ENCODE results near the gene PLSCR4. TPM values are rescaled to one million over a fixed set of nuclear protein-coding genes. Genes with fewer than 3 reads are reported as not detected.
"Not testable (repeated sequence)": the region's sequence is repeated elsewhere in the genome, so short reads cannot be mapped to it uniquely, and the experiment has no call there.

Gene PLSCR4
- polyA plus RNA-seq, 2 donors: 3.3 to 6.1 TPM

DNA sequence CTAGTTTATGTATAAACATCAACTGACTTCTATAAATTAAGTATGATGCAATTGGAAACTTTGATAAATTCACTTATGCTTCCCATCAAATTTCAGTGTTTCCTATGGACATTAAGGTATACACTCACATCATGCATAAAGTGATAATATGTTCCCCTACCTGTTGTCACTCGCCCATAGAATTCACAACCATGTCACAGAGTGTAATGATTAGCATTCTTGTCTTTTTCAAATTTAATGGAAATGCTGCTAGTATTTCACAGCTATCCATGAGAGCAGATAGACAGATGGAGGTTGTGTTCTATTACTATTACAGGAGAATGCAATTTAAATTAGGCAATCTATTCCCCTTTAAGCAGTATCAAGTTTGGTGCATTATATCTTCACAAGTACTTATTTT is 984 bp downstream of the PLSCR4 start:
- Histone ChIP-seq H3K9me3 (ENCODE audit: control insufficient read depth in 2 of 2, insufficient read depth in 1 of 2, low read depth in 1 of 2, low read length in 1 of 2) (no peaks in the 10 kb centered on the region), H3K27ac (ENCODE audit: low read depth in 2 of 2, low read length in 1 of 2) (no peak overlapping the region), H3K4me3 (ENCODE audit: low read depth in 1 of 2, low read length in 2 of 2) (peak overlapping the region in 1 of 2 donors; percentile 96), H3K4me1 (ENCODE audit: control insufficient read depth in 2 of 2, insufficient read depth in 2 of 2, low read length in 1 of 2) (no peaks in the 10 kb centered on the region), H3K36me3 (ENCODE audit: control insufficient read depth in 2 of 2, insufficient read depth in 2 of 2, low read length in 1 of 2) (no peaks in the 10 kb centered on the region), H3K27me3 (ENCODE audit: control insufficient read depth in 1 of 2, insufficient read depth in 2 of 2, low read length in 2 of 2) (no peaks in the 10 kb centered on the region)
- 33 to 55% methylated on average over 1 of the region's 1 CpG for WGBS, 2 donors

DNA sequence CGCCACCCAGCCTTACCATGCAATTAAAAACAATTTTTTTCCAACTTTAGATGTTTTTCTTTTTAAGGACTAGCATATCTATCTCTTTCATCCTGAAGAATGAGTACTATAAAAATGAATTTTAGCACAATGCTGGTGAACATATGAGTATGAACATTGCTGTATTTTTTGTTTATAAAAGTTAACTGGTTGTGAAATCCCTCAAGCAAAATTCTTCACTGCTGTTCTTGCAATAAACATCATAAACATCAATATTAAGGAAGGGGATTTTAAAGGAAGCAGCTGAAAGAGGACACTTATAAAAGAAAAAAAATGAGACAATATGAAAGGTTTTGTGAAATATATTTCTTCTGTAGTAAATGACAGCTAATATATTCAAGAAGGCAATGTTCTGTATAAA is 3.0 kb downstream of the PLSCR4 start:
- Histone ChIP-seq H3K36me3 (ENCODE audit: control insufficient read depth in 2 of 2, insufficient read depth in 2 of 2, low read length in 1 of 2) (no peaks in the 10 kb centered on the region), H3K9me3 (ENCODE audit: control insufficient read depth in 2 of 2, insufficient read depth in 1 of 2, low read depth in 1 of 2, low read length in 1 of 2) (no peaks in the 10 kb centered on the region), H3K27ac (ENCODE audit: low read depth in 2 of 2, low read length in 1 of 2) (no peak overlapping the region), H3K4me3 (ENCODE audit: low read depth in 1 of 2, low read length in 2 of 2) (no peak overlapping the region), H3K4me1 (ENCODE audit: control insufficient read depth in 2 of 2, insufficient read depth in 2 of 2, low read length in 1 of 2) (no peaks in the 10 kb centered on the region), H3K27me3 (ENCODE audit: control insufficient read depth in 1 of 2, insufficient read depth in 2 of 2, low read length in 2 of 2) (no peaks in the 10 kb centered on the region)
- 90 to 97% methylated on average over 1 of the region's 1 CpG for WGBS, 2 donors

DNA sequence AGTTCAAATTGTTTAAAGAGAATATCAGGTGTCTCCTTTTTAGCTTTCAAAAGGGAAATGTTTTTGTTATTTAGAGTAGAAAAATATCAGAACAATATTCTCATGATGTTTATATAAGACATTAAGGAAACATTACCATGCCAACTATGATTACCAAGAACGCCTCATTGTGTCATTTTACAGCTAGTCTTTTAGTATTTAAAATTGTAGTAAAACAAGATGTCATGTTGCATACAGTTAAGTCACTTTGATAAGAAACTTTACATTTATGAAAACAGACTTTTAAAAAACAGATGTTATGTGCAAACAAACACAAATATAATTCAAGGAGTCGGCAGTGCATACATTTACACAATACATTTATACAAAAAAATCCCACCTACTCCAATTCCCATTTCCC is 4.4 kb downstream of the PLSCR4 start:
- no peaks in the 10 kb centered on the region for H3K27me3 ChIP-seq (ENCODE audit: control insufficient read depth in 1 of 2, insufficient read depth in 2 of 2, low read length in 2 of 2)
- no peak overlapping the region for H3K4me3 ChIP-seq (ENCODE audit: low read depth in 1 of 2, low read length in 2 of 2)
- H3K36me3 ChIP-seq (ENCODE audit: control insufficient read depth in 2 of 2, insufficient read depth in 2 of 2, low read length in 1 of 2): no peaks in the 10 kb centered on the region
- 63 to 64% methylated on average over 2 of the region's 2 CpGs for WGBS, 2 donors
- no peaks in the 10 kb centered on the region for H3K9me3 ChIP-seq (ENCODE audit: control insufficient read depth in 2 of 2, insufficient read depth in 1 of 2, low read depth in 1 of 2, low read length in 1 of 2)
- no peak overlapping the region for H3K27ac ChIP-seq (ENCODE audit: low read depth in 2 of 2, low read length in 1 of 2)
- H3K4me1 ChIP-seq (ENCODE audit: control insufficient read depth in 2 of 2, insufficient read depth in 2 of 2, low read length in 1 of 2): no peaks in the 10 kb centered on the region

DNA sequence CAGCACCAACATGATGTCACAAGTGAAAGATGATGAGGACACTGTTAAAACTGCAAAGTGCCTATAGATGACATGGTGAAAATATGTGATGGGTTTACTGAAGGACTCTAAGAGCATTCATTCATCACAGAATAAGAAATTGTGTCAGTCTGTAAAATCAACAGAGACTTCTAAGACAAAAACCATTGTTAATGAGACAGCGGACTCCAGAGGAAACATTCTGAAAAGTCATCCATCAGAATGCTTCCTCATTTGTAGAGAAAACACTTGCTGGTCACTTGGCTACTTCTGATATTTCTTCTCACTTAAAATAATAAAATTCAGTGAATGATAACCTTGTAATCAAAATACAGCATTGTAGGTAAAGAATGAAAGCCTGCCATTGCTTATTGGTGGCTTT is 7.3 kb downstream of the PLSCR4 start:
- 79 to 87% methylated on average over 1 of the region's 1 CpG for WGBS, 2 donors
- Histone ChIP-seq H3K27ac (ENCODE audit: low read depth in 2 of 2, low read length in 1 of 2) (no peak overlapping the region), H3K4me3 (ENCODE audit: low read depth in 1 of 2, low read length in 2 of 2) (no peak overlapping the region)

DNA sequence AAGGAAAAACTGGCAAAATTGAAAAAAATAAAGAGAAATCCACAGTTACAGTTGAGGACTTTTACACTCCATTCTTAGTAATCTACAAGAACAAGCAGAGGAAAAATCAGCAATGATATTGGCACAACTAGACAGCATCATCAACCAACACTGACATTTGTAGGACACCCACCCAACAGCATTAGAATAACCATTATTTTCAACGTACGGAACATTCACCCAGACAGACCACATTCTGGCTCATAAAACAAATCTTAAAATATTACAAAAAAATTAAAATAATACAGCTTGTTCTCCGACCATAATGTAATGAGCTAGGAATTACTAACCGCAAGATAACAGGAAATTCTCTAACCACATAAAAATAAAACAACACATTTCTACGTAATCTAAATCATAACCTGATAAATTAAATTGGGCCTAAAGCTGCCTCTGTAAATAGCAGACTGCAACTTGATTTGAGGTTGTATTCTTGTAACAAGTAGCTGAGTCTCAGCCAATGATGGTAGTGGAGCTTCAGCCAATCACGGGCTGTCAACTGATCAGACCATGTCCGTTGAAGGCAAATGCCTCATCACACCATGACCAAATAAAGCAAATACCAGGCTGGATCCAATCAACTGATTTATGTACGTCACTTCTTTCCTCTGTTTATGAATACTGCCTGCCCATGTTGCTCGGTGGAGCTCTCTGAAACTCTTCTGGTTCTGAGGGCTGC is 9.2 kb downstream of the PLSCR4 start:
- no peaks in the 10 kb centered on the region for H3K36me3 ChIP-seq (ENCODE audit: control insufficient read depth in 2 of 2, insufficient read depth in 2 of 2, low read length in 1 of 2)
- H3K27me3 ChIP-seq (ENCODE audit: control insufficient read depth in 1 of 2, insufficient read depth in 2 of 2, low read length in 2 of 2): no peaks in the 10 kb centered on the region
- H3K9me3 ChIP-seq (ENCODE audit: control insufficient read depth in 2 of 2, insufficient read depth in 1 of 2, low read depth in 1 of 2, low read length in 1 of 2): no peaks in the 10 kb centered on the region
- H3K4me1 ChIP-seq (ENCODE audit: control insufficient read depth in 2 of 2, insufficient read depth in 2 of 2, low read length in 1 of 2): no peaks in the 10 kb centered on the region
- no peak overlapping the region for H3K4me3 ChIP-seq (ENCODE audit: low read depth in 1 of 2, low read length in 2 of 2)
- WGBS, 2 donors: 86 to 87% methylated on average over 9 of the region's 9 CpGs
- no peak overlapping the region for H3K27ac ChIP-seq (ENCODE audit: low read depth in 2 of 2, low read length in 1 of 2)

More for the DNA sequence above, 7.3 kb downstream of the PLSCR4 start:
- Histone ChIP-seq H3K27me3 (ENCODE audit: control insufficient read depth in 1 of 2, insufficient read depth in 2 of 2, low read length in 2 of 2) (no peaks in the 10 kb centered on the region), H3K4me1 (ENCODE audit: control insufficient read depth in 2 of 2, insufficient read depth in 2 of 2, low read length in 1 of 2) (no peaks in the 10 kb centered on the region), H3K9me3 (ENCODE audit: control insufficient read depth in 2 of 2, insufficient read depth in 1 of 2, low read depth in 1 of 2, low read length in 1 of 2) (no peaks in the 10 kb centered on the region), H3K36me3 (ENCODE audit: control insufficient read depth in 2 of 2, insufficient read depth in 2 of 2, low read length in 1 of 2) (no peaks in the 10 kb centered on the region)

DNA sequence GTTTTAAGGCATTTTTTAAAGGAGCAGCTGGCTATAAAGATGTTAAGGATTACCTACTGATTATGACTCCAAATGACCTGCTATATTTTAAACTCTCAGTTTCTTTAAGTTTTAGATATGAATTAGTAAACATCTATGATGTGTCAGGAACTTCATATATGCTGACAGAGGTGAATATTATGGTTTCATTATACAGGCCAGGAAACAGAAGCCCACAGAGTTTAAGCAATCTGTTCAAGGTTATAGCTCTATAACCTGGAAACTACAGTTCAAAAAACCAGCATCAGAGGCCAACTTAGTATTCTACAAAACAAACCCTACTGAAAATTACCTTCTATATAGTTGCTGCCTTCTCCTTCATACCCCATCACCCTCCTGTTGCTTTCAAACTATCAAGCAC is 17.4 kb downstream of the PLSCR4 start:
- no peaks in the 10 kb centered on the region for H3K4me1 ChIP-seq (ENCODE audit: control insufficient read depth in 2 of 2, insufficient read depth in 2 of 2, low read length in 1 of 2)
- no peaks in the 10 kb centered on the region for H3K27me3 ChIP-seq (ENCODE audit: control insufficient read depth in 1 of 2, insufficient read depth in 2 of 2, low read length in 2 of 2)
- no peak overlapping the region for H3K4me3 ChIP-seq (ENCODE audit: low read depth in 1 of 2, low read length in 2 of 2)
- no peak overlapping the region for H3K27ac ChIP-seq (ENCODE audit: low read depth in 2 of 2, low read length in 1 of 2)
- peaks cover 0 to 3% of the 10 kb centered on the region in 2 donors for H3K9me3 ChIP-seq (ENCODE audit: control insufficient read depth in 2 of 2, insufficient read depth in 1 of 2, low read depth in 1 of 2, low read length in 1 of 2)
- peaks cover 0 to 2% of the 10 kb centered on the region in 2 donors for H3K36me3 ChIP-seq (ENCODE audit: control insufficient read depth in 2 of 2, insufficient read depth in 2 of 2, low read length in 1 of 2)

DNA sequence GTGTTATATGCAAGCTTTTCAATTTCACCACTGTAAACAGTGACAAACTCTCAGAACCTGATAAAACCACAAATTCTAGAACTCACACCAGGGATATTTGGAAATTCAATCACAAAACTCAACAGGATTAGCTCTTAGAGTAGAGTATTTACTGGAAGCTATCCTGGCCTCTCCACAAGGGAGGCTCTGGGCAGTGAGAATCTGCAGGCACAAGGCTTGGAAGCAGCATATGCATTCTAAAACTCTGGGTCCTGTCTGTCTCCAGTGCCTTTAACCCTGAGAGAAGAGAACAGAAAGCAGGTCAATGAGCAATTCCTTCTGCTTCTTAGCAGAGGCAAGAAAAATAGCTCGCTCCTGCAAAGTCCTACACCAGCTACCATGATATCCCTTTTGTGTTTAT is 23.4 kb downstream of the PLSCR4 start:
- Histone ChIP-seq H3K4me1 (ENCODE audit: control insufficient read depth in 2 of 2, insufficient read depth in 2 of 2, low read length in 1 of 2) (no peaks in the 10 kb centered on the region), H3K9me3 (ENCODE audit: control insufficient read depth in 2 of 2, insufficient read depth in 1 of 2, low read depth in 1 of 2, low read length in 1 of 2) (no peaks in the 10 kb centered on the region), H3K27me3 (ENCODE audit: control insufficient read depth in 1 of 2, insufficient read depth in 2 of 2, low read length in 2 of 2) (no peaks in the 10 kb centered on the region), H3K36me3 (ENCODE audit: control insufficient read depth in 2 of 2, insufficient read depth in 2 of 2, low read length in 1 of 2) (no peaks in the 10 kb centered on the region), H3K27ac (ENCODE audit: low read depth in 2 of 2, low read length in 1 of 2) (no peak overlapping the region), H3K4me3 (ENCODE audit: low read depth in 1 of 2, low read length in 2 of 2) (no peak overlapping the region)
- 81 to 82% methylated on average over 1 of the region's 1 CpG for WGBS, 2 donors

DNA sequence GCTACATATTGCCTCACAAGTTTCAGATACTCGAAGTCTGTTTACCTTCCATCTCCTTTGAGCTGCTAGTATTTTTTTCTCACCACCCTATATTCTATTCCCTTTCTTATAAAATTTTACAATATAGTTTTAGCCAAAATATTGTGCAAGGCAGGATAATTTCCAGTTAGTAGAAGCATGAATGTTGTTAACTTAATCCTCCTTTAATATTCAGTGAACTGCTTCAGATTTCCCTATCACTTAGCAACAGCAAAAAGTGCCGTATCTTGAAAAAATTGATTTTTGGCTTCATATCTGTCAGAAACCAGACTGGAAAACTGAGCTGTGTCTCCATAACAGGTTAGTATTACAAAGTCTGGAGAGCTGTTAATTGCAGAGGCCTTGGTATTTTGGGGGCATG is 24.0 kb downstream of the PLSCR4 start:
- no peak overlapping the region for H3K27ac ChIP-seq (ENCODE audit: low read depth in 2 of 2, low read length in 1 of 2)
- 57 to 74% methylated on average over 2 of the region's 2 CpGs for WGBS, 2 donors

DNA sequence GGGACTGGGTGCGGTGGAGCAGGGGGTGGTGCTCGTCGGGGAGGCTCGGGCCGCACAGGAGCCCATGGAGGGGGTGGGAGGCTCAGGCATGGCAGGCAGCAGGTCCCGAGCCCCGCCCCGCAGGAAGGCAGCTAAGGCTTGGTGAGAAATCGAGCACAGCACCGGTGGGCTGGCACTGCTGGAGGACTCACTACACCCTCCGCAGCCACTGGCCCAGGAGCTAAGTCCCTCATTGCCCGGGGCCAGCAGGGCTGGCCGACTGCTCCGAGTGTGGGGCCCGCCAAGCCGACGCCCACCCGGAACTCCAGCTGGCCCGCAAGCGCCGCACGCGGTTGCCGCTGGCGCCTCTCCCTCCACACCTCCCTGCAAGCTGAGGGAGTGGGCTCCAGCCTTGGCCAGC is 25.4 kb downstream of the PLSCR4 start:
- H3K36me3 ChIP-seq (ENCODE audit: control insufficient read depth in 2 of 2, insufficient read depth in 2 of 2, low read length in 1 of 2); H3K9me3 ChIP-seq (ENCODE audit: control insufficient read depth in 2 of 2, insufficient read depth in 1 of 2, low read depth in 1 of 2, low read length in 1 of 2); H3K27ac ChIP-seq (ENCODE audit: low read depth in 2 of 2, low read length in 1 of 2); H3K4me3 ChIP-seq (ENCODE audit: low read depth in 1 of 2, low read length in 2 of 2); H3K27me3 ChIP-seq (ENCODE audit: control insufficient read depth in 1 of 2, insufficient read depth in 2 of 2, low read length in 2 of 2); H3K4me1 ChIP-seq (ENCODE audit: control insufficient read depth in 2 of 2, insufficient read depth in 2 of 2, low read length in 1 of 2): not testable (repeated sequence)
- 90 to 96% methylated on average over 25 of the region's 25 CpGs for WGBS, 2 donors

More for the DNA sequence above, 24.0 kb downstream of the PLSCR4 start:
- no peaks in the 10 kb centered on the region for H3K36me3 ChIP-seq (ENCODE audit: control insufficient read depth in 2 of 2, insufficient read depth in 2 of 2, low read length in 1 of 2)
- H3K27me3 ChIP-seq (ENCODE audit: control insufficient read depth in 1 of 2, insufficient read depth in 2 of 2, low read length in 2 of 2): no peaks in the 10 kb centered on the region
- no peaks in the 10 kb centered on the region for H3K9me3 ChIP-seq (ENCODE audit: control insufficient read depth in 2 of 2, insufficient read depth in 1 of 2, low read depth in 1 of 2, low read length in 1 of 2)
- no peak overlapping the region for H3K4me3 ChIP-seq (ENCODE audit: low read depth in 1 of 2, low read length in 2 of 2)
- H3K4me1 ChIP-seq (ENCODE audit: control insufficient read depth in 2 of 2, insufficient read depth in 2 of 2, low read length in 1 of 2): no peaks in the 10 kb centered on the region
